Gastroesophageal sphincter (tissue), 4 donors: ENCODE measurements around the gene LNP1. TPM values are rescaled to one million over a fixed set of nuclear protein-coding genes. Genes with fewer than 3 reads are reported as not detected.

Experiments
- ATAC-seq: fragments of 150-250 bp; one replicate; pipeline ENCODE4 v1.9.1; 2016; ENCODE audit warnings: mild to moderate bottlenecking, moderate library complexity
- H3K27ac ChIP-seq, 4 donors: fragments of 200-600 bp; sonication (generic) in 3 of 4; 1 replicate in 3 of 4; 2 replicates in 1 of 4; pipeline ENCODE4 v1.5.1; 2016 to 2019
- H3K27me3 ChIP-seq: fragments of 200-600 bp; sonication (generic); one replicate; pipeline ENCODE4 v1.5.1; 2019
- H3K36me3 ChIP-seq, 2 donors: fragments of 200-600 bp; sonication (generic); one replicate each; pipeline ENCODE4 v1.5.1; 2019; ENCODE audit warnings: control low read depth in 1 of 2
- H3K4me1 ChIP-seq, 3 donors: fragments of 200-600 bp; sonication (generic); 1 replicate in 2 of 3; 2 replicates in 1 of 3; pipeline ENCODE4 v1.5.1; 2016 to 2019; ENCODE audit warnings: control low read depth in 2 of 3
- H3K4me3 ChIP-seq, 2 donors: fragments of 200-600 bp; sonication (generic); one replicate each; pipeline ENCODE4 v1.5.1; 2019; ENCODE audit warnings: mild to moderate bottlenecking in 1 of 2, moderate library complexity in 1 of 2
- H3K9me3 ChIP-seq, 3 donors: fragments of 200-600 bp; sonication (generic); one replicate each; pipeline ENCODE4 v1.5.1; 2017 to 2019; ENCODE audit warnings: control low read depth in 2 of 3
- EP300 ChIP-seq: sonication (generic); formaldehyde crosslinking; IDR thresholded peaks from one replicate; pipeline ENCODE4 v1.6.1; 2017; ENCODE audit warnings: antibody characterized with exemption, mild to moderate bottlenecking
- POLR2A ChIP-seq, 2 donors: fragments of 450-650 bp; IDR thresholded peaks; one replicate each; pipeline ENCODE4 v1.6.1; 2017; ENCODE audit warnings: antibody characterized with exemption in 2 of 2, mild to moderate bottlenecking in 2 of 2, moderate library complexity in 1 of 2
- POLR2AphosphoS5 ChIP-seq: sonication (generic); formaldehyde crosslinking; IDR thresholded peaks from one replicate; pipeline ENCODE4 v1.6.1; 2017; ENCODE audit warnings: antibody characterized with exemption
- WGBS, 2 donors: methylation state at CpG; one replicate each; pipeline ENCODE4 v1.1.5; 2018; ENCODE audit warnings: low coverage in 1 of 2; 5-methylcytosine and 5-hydroxymethylcytosine counted together
- total RNA-seq, 4 donors: library from RNA; depleted of rRNA; stranded (reverse); fragments of >200 nt; gene quantifications; one replicate each; pipeline ENCODE4 v1.1.0, GENCODE V29; 2016
- TF ChIP-seq, protein P1 (sequence below), 4 experiments: fragments of 200-600 bp in 2 of 4; fragments of 450-650 bp in 2 of 4; sonication (generic) in 1 of 4; IDR thresholded peaks; one replicate each; pipeline ENCODE4 v1.5.1; 2017 to 2019; ENCODE audit warnings: antibody characterized with exemption in 4 of 4, mild to moderate bottlenecking in 2 of 4, moderate library complexity in 2 of 4

The LNP1 gene
- total RNA-seq, 4 donors from 2014 or later = 2.3 to 3.9 (median 3.2) TPM

DNA sequence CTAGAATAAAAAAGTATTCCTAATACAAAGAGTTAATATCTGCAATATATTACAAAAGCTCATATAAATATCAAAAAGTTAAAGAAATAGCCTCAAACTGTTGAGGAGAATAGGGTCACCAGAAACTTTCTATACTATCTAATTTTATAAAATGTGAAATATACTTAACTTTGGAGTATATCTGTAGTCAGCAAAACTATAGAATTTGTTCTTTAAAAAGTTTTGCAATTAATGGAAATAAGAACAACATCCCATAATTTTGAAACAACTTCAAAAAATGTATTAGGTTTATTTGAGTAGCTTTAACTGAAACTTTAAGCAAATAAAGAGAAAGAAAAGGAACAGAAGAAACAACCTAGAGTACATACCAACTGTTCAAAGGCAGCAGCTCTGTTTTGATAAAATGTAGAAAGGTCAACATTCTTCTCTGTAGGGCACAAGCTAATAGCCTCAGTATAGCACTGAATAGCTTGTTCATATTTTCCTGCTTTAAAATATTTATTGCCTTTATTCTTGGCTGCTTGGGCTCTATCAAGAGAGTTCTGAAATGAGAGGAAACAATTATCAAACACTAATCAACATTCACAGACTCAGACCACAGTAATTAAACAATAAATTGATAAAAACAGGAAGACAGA, 14.8 kb upstream of the LNP1 start:
- Histone ChIP-seq H3K36me3 (peaks cover 0 to 47% of the 10 kb centered on the region in 2 donors), H3K4me3 (no peak overlapping the region), H3K4me1 (peaks cover 2 to 23% (median 3%) of the 10 kb centered on the region in 3 donors), H3K27me3 (no peaks in the 10 kb centered on the region), H3K9me3 (no peaks in the 10 kb centered on the region), H3K27ac (no peak overlapping the region)
- no peak for ATAC-seq
- TF ChIP-seq EP300 (no peak), POLR2A (IDR thresholded peaks at IDR 0.05) (no peak), POLR2AphosphoS5 (no peak)
- TF ChIP-seq, protein P1, sequence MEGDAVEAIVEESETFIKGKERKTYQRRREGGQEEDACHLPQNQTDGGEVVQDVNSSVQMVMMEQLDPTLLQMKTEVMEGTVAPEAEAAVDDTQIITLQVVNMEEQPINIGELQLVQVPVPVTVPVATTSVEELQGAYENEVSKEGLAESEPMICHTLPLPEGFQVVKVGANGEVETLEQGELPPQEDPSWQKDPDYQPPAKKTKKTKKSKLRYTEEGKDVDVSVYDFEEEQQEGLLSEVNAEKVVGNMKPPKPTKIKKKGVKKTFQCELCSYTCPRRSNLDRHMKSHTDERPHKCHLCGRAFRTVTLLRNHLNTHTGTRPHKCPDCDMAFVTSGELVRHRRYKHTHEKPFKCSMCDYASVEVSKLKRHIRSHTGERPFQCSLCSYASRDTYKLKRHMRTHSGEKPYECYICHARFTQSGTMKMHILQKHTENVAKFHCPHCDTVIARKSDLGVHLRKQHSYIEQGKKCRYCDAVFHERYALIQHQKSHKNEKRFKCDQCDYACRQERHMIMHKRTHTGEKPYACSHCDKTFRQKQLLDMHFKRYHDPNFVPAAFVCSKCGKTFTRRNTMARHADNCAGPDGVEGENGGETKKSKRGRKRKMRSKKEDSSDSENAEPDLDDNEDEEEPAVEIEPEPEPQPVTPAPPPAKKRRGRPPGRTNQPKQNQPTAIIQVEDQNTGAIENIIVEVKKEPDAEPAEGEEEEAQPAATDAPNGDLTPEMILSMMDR (IDR thresholded peaks at IDR 0.05) = no peak

DNA sequence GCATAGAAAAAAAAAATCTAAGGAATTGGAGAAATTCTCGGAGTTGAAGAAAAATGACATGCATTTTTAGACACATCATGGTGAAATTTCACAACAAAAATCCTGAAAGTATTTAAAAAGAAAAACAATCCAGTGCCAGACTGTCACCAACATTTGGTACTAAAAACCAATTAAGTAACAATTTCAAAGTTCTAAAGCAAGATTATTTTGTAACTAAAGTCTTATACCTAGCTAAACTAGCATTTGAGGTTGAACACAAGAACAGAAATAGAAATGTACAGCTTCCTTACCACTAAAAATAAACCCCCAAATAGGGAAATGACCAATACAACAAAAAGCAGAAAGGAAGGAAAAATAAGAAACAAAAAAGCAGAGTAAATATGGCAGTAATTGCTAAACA, 12.3 kb upstream of the LNP1 start:
- TF ChIP-seq, protein P1 (IDR thresholded peaks at IDR 0.05) = no peak
- no peak for TF ChIP-seq POLR2AphosphoS5
- no peak for TF ChIP-seq POLR2A (IDR thresholded peaks at IDR 0.05)
- TF ChIP-seq EP300 = no peak
- H3K36me3 ChIP-seq = peaks cover 0 to 23% of the 10 kb centered on the region in 2 donors
- no peak overlapping the region for H3K27ac ChIP-seq
- no peak for ATAC-seq
- no peaks in the 10 kb centered on the region for H3K9me3 ChIP-seq
- WGBS, 2 donors = 89 to 100% methylated on average over 1 of the region's 1 CpG
- no peaks in the 10 kb centered on the region for H3K27me3 ChIP-seq
- no peak overlapping the region for H3K4me3 ChIP-seq
- peaks cover 2 to 23% (median 3%) of the 10 kb centered on the region in 3 donors for H3K4me1 ChIP-seq

DNA sequence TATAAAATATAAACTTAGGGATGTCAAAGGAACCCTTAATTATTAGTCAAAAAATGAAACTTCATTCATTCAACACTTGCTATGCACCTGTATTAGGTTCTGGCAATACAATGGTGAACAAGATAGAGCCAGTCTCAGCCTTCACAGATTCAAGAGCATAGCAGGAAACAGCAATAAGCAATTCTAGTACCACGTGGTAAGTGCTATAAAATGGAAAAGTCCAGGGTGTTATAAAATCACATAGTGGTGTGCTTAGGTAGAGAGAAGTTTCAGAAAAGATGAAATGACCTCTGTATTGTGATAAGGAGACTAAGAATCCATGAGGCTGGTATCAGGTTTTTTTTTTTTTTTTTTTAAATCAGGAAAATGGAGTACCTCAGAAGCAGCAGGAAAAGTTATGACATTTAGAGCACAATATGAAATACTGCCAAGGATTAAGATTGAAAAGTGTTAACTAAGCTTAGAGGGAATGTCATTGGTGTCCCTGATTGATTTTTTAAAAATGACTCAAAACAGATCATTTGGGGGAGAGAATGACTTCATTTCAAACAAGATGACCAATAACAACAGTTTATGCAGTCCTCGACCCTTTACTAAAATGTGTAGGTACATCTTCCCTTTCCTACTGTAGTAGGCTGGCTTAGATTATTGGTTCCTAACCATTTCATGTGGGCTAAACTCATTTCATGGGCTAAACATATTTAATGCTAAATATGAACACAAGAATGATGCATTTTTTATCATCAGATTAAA, 5.5 kb upstream of the LNP1 start:
- 61 to 72% methylated on average over 2 of the region's 2 CpGs for WGBS, 2 donors

DNA sequence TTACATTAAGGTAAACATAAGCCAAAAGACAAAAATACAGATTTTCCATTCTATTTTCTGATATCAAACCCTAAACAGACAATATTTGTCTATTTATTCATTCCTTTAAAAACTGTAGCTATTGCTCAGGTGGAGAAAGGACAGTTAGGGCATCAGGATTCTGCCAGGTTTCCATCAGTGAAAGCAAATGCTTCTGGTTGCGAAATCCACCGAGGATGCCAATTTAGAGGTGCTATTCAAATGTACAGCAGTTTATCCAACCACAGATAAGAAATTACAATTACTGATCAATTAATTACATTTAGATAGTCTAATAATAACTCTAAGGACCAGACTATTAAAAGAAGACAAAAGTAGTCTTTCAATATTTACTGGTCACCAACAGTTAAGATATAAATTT, 4.4 kb upstream of the LNP1 start:
- no peaks in the 10 kb centered on the region for H3K36me3 ChIP-seq
- H3K27ac ChIP-seq = no peak overlapping the region
- no peaks in the 10 kb centered on the region for H3K9me3 ChIP-seq
- TF ChIP-seq POLR2A (IDR thresholded peaks at IDR 0.05) (no peak), POLR2AphosphoS5 (no peak), EP300 (no peak)
- TF ChIP-seq, protein P1 (IDR thresholded peaks at IDR 0.05) = no peak
- no peak overlapping the region for H3K4me3 ChIP-seq
- WGBS, 2 donors = 83 to 89% methylated on average over 2 of the region's 2 CpGs
- peaks cover 6 to 45% (median 12%) of the 10 kb centered on the region in 3 donors for H3K4me1 ChIP-seq
- no peak for ATAC-seq
- H3K27me3 ChIP-seq = no peaks in the 10 kb centered on the region

More for the DNA sequence above, 5.5 kb upstream of the LNP1 start:
- TF ChIP-seq, protein P1 (IDR thresholded peaks at IDR 0.05) = no peak
- TF ChIP-seq POLR2A (IDR thresholded peaks at IDR 0.05) = no peak
- no peaks in the 10 kb centered on the region for H3K9me3 ChIP-seq
- H3K36me3 ChIP-seq = no peaks in the 10 kb centered on the region
- no peak overlapping the region for H3K4me3 ChIP-seq
- peaks cover 6 to 44% (median 12%) of the 10 kb centered on the region in 3 donors for H3K4me1 ChIP-seq
- H3K27ac ChIP-seq = no peak overlapping the region
- ATAC-seq = no peak
- H3K27me3 ChIP-seq = no peaks in the 10 kb centered on the region
